A549 treated with CORT108297 at 1 μM for 4 hours (cell line): ENCODE results near the gene PCDHGB1. TPM values are rescaled to one million over a fixed set of nuclear protein-coding genes. Genes with fewer than 3 reads are reported as not detected.

Experiments
- total RNA-seq: library from RNA; stranded (reverse); fragments of 200-300 nt; extraction: Qiagen RNA extraction; gene quantifications from 5 replicates; pipeline ENCODE4 v1.2.3, GENCODE V29; 2022

The PCDHGB1 gene
- total RNA-seq, 1 experiment from 2014 or later, result 1.8 TPM

GRCh38 chr5:141397756-141398551 is 48.1 kb downstream of the PCDHGB1 start, which contains the start of gene PCDHGB5:
Gene PCDHGB5 (plus strand): TSS chr5:141397947. CDS start chr5:141398128, 181 bp downstream.

Other genes with a start within 250 kb of the PCDHGB1 start
- gene PCDHB3, start 249.6 kb upstream of the PCDHGB1 start, total RNA-seq, result 0.06 to 1.8 TPM (median 0.06 TPM) in 3 of 5 replicates, not detected in the others
- gene PCDHB4, start 228.3 kb upstream of the PCDHGB1 start, total RNA-seq, result 0.06 to 0.12 TPM (median 0.07 TPM) in 4 of 5 replicates, not detected in the other
- 1.2 to 1.8 TPM (median 1.6 TPM) in 5 replicates for gene PCDHB5, start 214.9 kb upstream of the PCDHGB1 start, total RNA-seq
- 0.91 to 1.2 TPM (median 1.1 TPM) in 5 replicates for gene PCDHB6, start 200.0 kb upstream of the PCDHGB1 start, total RNA-seq
- gene PCDHB7, start 177.5 kb upstream of the PCDHGB1 start, total RNA-seq, result 0.03 TPM in 1 of 5 replicates, not detected in the others
- 0.29 to 0.41 TPM (median 0.32 TPM) in 5 replicates for gene PCDHB8, start 172.3 kb upstream of the PCDHGB1 start, total RNA-seq
- 0.06 to 0.10 TPM (median 0.06 TPM) in 5 replicates for gene PCDHB16, start 167.7 kb upstream of the PCDHGB1 start, total RNA-seq
- 0.02 to 0.09 TPM (median 0.06 TPM) in 4 of 5 replicates, not detected in the other for gene PCDHB9, start 162.9 kb upstream of the PCDHGB1 start, total RNA-seq
- 0.02 to 0.03 TPM in 2 of 5 replicates, not detected in the others for gene PCDHB10, start 157.7 kb upstream of the PCDHGB1 start, total RNA-seq
- gene PCDHB11, start 150.5 kb upstream of the PCDHGB1 start, total RNA-seq, result 0.05 to 0.11 TPM (median 0.07 TPM) in 5 replicates
- 0.03 to 0.04 TPM in 2 of 5 replicates, not detected in the others for gene PCDHB12, start 141.4 kb upstream of the PCDHGB1 start, total RNA-seq
- gene PCDHB13, start 136.2 kb upstream of the PCDHGB1 start, total RNA-seq, result 0.03 to 0.10 TPM (median 0.05 TPM) in 5 replicates
- 0.05 to 0.16 TPM (median 0.07 TPM) in 5 replicates for gene PCDHB14, start 126.8 kb upstream of the PCDHGB1 start, total RNA-seq
- 0.02 to 0.07 TPM (median 0.06 TPM) in 3 of 5 replicates, not detected in the others for gene PCDHB15, start 104.7 kb upstream of the PCDHGB1 start, total RNA-seq
- gene SLC25A2, start 46.0 kb upstream of the PCDHGB1 start, total RNA-seq, result 0.05 TPM in 1 of 5 replicates, not detected in the others
- 61.5 to 85.8 TPM (median 70.6 TPM) in 5 replicates for gene TAF7, start 29.3 kb upstream of the PCDHGB1 start, total RNA-seq
- 0.30 to 0.39 TPM (median 0.37 TPM) in 5 replicates for gene PCDHGA1, start 19.6 kb upstream of the PCDHGB1 start, total RNA-seq
- gene PCDHGA2, start 11.3 kb upstream of the PCDHGB1 start, total RNA-seq, result 0.55 to 0.78 TPM (median 0.63 TPM) in 5 replicates
- 0.04 to 0.07 TPM in 2 of 5 replicates, not detected in the others for gene PCDHGA3, start 6.3 kb upstream of the PCDHGB1 start, total RNA-seq
- gene PCDHGA4, start 4.9 kb downstream of the PCDHGB1 start, total RNA-seq, result 0.07 to 0.17 TPM (median 0.16 TPM) in 5 replicates
- gene PCDHGB2, start 9.9 kb downstream of the PCDHGB1 start, total RNA-seq, result 0.06 to 0.12 TPM (median 0.08 TPM) in 5 replicates
- 0.07 to 0.24 TPM (median 0.15 TPM) in 5 replicates for gene PCDHGA5, start 14.1 kb downstream of the PCDHGB1 start, total RNA-seq
- gene PCDHGB3, start 20.1 kb downstream of the PCDHGB1 start, total RNA-seq, result 0.17 to 0.33 TPM (median 0.24 TPM) in 5 replicates
- gene PCDHGA6, start 23.8 kb downstream of the PCDHGB1 start, total RNA-seq, result 0.13 to 0.27 TPM (median 0.22 TPM) in 5 replicates
- gene PCDHGA7, start 32.6 kb downstream of the PCDHGB1 start, total RNA-seq, result 0.82 to 1.0 TPM (median 0.97 TPM) in 5 replicates
- gene PCDHGB4, start 37.6 kb downstream of the PCDHGB1 start, total RNA-seq, result 0.70 to 1.0 TPM (median 0.98 TPM) in 5 replicates
- 0.02 to 0.08 TPM (median 0.03 TPM) in 5 replicates for gene PCDHGA8, start 42.5 kb downstream of the PCDHGB1 start, total RNA-seq
- gene PCDHGB5, start 47.8 kb downstream of the PCDHGB1 start, total RNA-seq, result 2.1 to 2.6 TPM (median 2.4 TPM) in 5 replicates
- gene PCDHGA9, start 52.7 kb downstream of the PCDHGB1 start, total RNA-seq, result 0.02 to 0.09 TPM (median 0.05 TPM) in 4 of 5 replicates, not detected in the other
- 0.03 to 0.14 TPM (median 0.09 TPM) in 5 replicates for gene PCDHGB6, start 57.9 kb downstream of the PCDHGB1 start, total RNA-seq
- gene PCDHGA10, start 62.9 kb downstream of the PCDHGB1 start, total RNA-seq, result 0.01 to 0.02 TPM (median 0.02 TPM) in 3 of 5 replicates, not detected in the others
- gene PCDHGB7, start 67.6 kb downstream of the PCDHGB1 start, total RNA-seq, result 0.03 to 0.08 TPM (median 0.06 TPM) in 4 of 5 replicates, not detected in the other
- gene PCDHGA11, start 71.0 kb downstream of the PCDHGB1 start, total RNA-seq, result 0.02 to 0.03 TPM (median 0.02 TPM) in 4 of 5 replicates, not detected in the other
- 0.02 to 0.03 TPM in 2 of 5 replicates, not detected in the others for gene PCDHGA12, start 80.4 kb downstream of the PCDHGB1 start, total RNA-seq
- gene PCDHGC3, start 125.9 kb downstream of the PCDHGB1 start, total RNA-seq, result 5.0 to 6.7 TPM (median 5.6 TPM) in 5 replicates
- gene PCDHGC4, start 134.9 kb downstream of the PCDHGB1 start, total RNA-seq, result 0.01 to 0.05 TPM (median 0.03 TPM) in 3 of 5 replicates, not detected in the others
- gene PCDHGC5, start 139.0 kb downstream of the PCDHGB1 start, total RNA-seq, result 0.02 to 0.03 TPM (median 0.03 TPM) in 3 of 5 replicates, not detected in the others